IMR-90 (cell line): ENCODE measurements around the gene IFFO2. TPM values are rescaled to one million over a fixed set of nuclear protein-coding genes. Genes with fewer than 3 reads are reported as not detected.
A peak's percentile ranks its signal among the peaks of the same experiment; 100 is the strongest.

Source experiments
- ATAC-seq: fragments of 200-7000 bp; cut with Tn5 transposase; 2 replicates; pipeline ENCODE4 v1.9.1; 2020; ENCODE audit warnings: low read depth, mild to moderate bottlenecking, moderate library complexity
- BruUV-seq: library from RNA; stranded (reverse); fragments of 400-500 nt; replicated peaks from 2 replicates; lab custom pipeline; 2021; lab: Mats Ljungman, UMichigan
- CTCF ChIA-PET: fragments of 300-600 bp; formaldehyde crosslinking; extraction: SDS; loops from one replicate; lab custom pipeline; 2021; ENCODE audit warnings: antibody characterized with exemption; lab: Yijun Ruan, JAX
- POLR2A ChIA-PET: fragments of 300-600 bp; sonication (Branson Sonifier 250); formaldehyde crosslinking; loops from one replicate; lab custom pipeline; 2022; ENCODE audit warnings: antibody characterized with exemption; ENCODE audit not compliant: unreplicated experiment; lab: Charles Lee
- DNase-seq: peaks from one replicate; pipeline ENCODE4 v3.0.0; 2013
- H2AFZ ChIP-seq: replicated peaks from 2 replicates; pipeline ENCODE3; 2013; ENCODE audit warnings: low read length, mild to moderate bottlenecking; ENCODE audit not compliant: poor library complexity
- H2AK5ac ChIP-seq: 2 replicates; pipeline ENCODE4 v1.6.1; 2013; ENCODE audit warnings: low read depth, low read length, inconsistent platforms
- H2AK9ac ChIP-seq: replicated peaks from 2 replicates; pipeline ENCODE3; 2013; ENCODE audit warnings: mild to moderate bottlenecking, low read depth, low read length, moderate library complexity; ENCODE audit not compliant: poor library complexity
- H2BK120ac ChIP-seq: 2 replicates; pipeline ENCODE4 v1.6.1; 2013; ENCODE audit warnings: low read depth, low read length, inconsistent platforms
- H2BK15ac ChIP-seq: 3 replicates; pipeline ENCODE4 v1.6.1; 2013; ENCODE audit warnings: low read depth, low read length, inconsistent platforms
- H2BK20ac ChIP-seq: 2 replicates; pipeline ENCODE4 v1.6.1; 2013; ENCODE audit warnings: low read depth, mild to moderate bottlenecking, inconsistent platforms, low read length, moderate library complexity
- H2BK5ac ChIP-seq: 2 replicates; pipeline ENCODE4 v1.6.1; 2013; ENCODE audit warnings: mild to moderate bottlenecking, low read depth, low read length, inconsistent platforms; ENCODE audit not compliant: poor library complexity, severe bottlenecking
- H3K14ac ChIP-seq: replicated peaks from 2 replicates; pipeline ENCODE4 v1.6.1; 2013; ENCODE audit warnings: low read depth, low read length, inconsistent platforms
- H3K18ac ChIP-seq: 2 replicates; pipeline ENCODE4 v1.6.1; 2013; ENCODE audit warnings: low read depth, low read length, control low read depth
- H3K23ac ChIP-seq: 2 replicates; pipeline ENCODE4 v1.6.1; 2013; ENCODE audit warnings: low read depth, low read length, inconsistent platforms
- H3K27ac ChIP-seq: 2 replicates; pipeline ENCODE4 v1.5.1; 2013; ENCODE audit warnings: mild to moderate bottlenecking, control low read depth, low read length; ENCODE audit not compliant: insufficient read depth
- H3K27me3 ChIP-seq: 2 replicates; pipeline ENCODE4 v1.6.1; 2013; ENCODE audit warnings: low read length; ENCODE audit not compliant: control insufficient read depth, insufficient read depth
- H3K36me3 ChIP-seq: 2 replicates; pipeline ENCODE4 v1.6.1; 2013; ENCODE audit warnings: low read length, mixed read lengths; ENCODE audit not compliant: control insufficient read depth, insufficient read depth
- H3K4ac ChIP-seq: 2 replicates; pipeline ENCODE4 v1.6.1; 2013; ENCODE audit warnings: low read depth, low read length, inconsistent platforms
- H3K4me1 ChIP-seq: 2 replicates; pipeline ENCODE4 v1.6.1; 2013; ENCODE audit warnings: low read length, mixed read lengths; ENCODE audit not compliant: control insufficient read depth, insufficient read depth
- H3K4me2 ChIP-seq: 2 replicates; pipeline ENCODE4 v1.6.1; 2013; ENCODE audit warnings: low read depth, mild to moderate bottlenecking, control low read depth, low read length, moderate library complexity
- H3K4me3 ChIP-seq: 2 replicates; pipeline ENCODE4 v1.5.1; 2013; ENCODE audit warnings: low read depth, mild to moderate bottlenecking, control low read depth, low read length, moderate library complexity; ENCODE audit not compliant: insufficient read depth
- H3K56ac ChIP-seq: 2 replicates; pipeline ENCODE4 v1.6.1; 2013; ENCODE audit warnings: low read length, inconsistent platforms; ENCODE audit not compliant: insufficient read depth; ENCODE audit errors: extremely low read depth
- H3K79me1 ChIP-seq, 2 experiments: 2 replicates each; pipeline ENCODE4 v1.6.1; 2013; ENCODE audit warnings: low read length in 2 of 2, inconsistent platforms in 1 of 2, low read depth in 1 of 2
- H3K9ac ChIP-seq: 2 replicates; pipeline ENCODE4 v1.6.1; 2013; ENCODE audit warnings: low read depth, low read length, control low read depth
- H3K9me1 ChIP-seq: 2 replicates; pipeline ENCODE4 v1.6.1; 2013; ENCODE audit warnings: low read length, inconsistent platforms; ENCODE audit not compliant: insufficient read depth
- H3K9me3 ChIP-seq: 2 replicates; pipeline ENCODE4 v1.6.1; 2013; ENCODE audit warnings: low read length; ENCODE audit not compliant: control insufficient read depth, insufficient read depth
- H4K20me1 ChIP-seq: 2 replicates; pipeline ENCODE4 v1.6.1; 2013; ENCODE audit warnings: low read length, inconsistent platforms; ENCODE audit not compliant: insufficient read depth
- H4K5ac ChIP-seq: 2 replicates; pipeline ENCODE4 v1.6.1; 2013; ENCODE audit warnings: mild to moderate bottlenecking, low read depth, low read length, control low read depth
- H4K8ac ChIP-seq, 2 experiments: 2 replicates each; pipeline ENCODE4 v1.6.1; 2013; ENCODE audit warnings: low read depth in 2 of 2, low read length in 2 of 2, control low read depth in 1 of 2, inconsistent platforms in 1 of 2
- H4K91ac ChIP-seq: 2 replicates; pipeline ENCODE4 v1.6.1; 2013; ENCODE audit warnings: low read depth, low read length, inconsistent platforms; ENCODE audit not compliant: insufficient read depth
- CEBPB ChIP-seq: IDR thresholded peaks from 2 replicates; pipeline ENCODE4 v1.6.1; 2012; ENCODE audit warnings: low read depth, low read length, improper control_type of control experiment
- MAFK ChIP-seq: IDR thresholded peaks from 2 replicates; pipeline ENCODE4 v1.6.1; 2012; ENCODE audit warnings: low read depth, low read length, improper control_type of control experiment
- MXI1 ChIP-seq: IDR thresholded peaks from 2 replicates; pipeline ENCODE4 v1.6.1; 2012; ENCODE audit warnings: low read depth, mild to moderate bottlenecking, low read length, moderate library complexity, borderline replicate concordance
- NFE2L2 ChIP-seq: fragments of 150-350 bp; IDR thresholded peaks from 2 replicates; pipeline ENCODE4 v1.6.1; 2016; ENCODE audit warnings: low read depth, mild to moderate bottlenecking, low read length
- POLR2A ChIP-seq: IDR thresholded peaks from 2 replicates; pipeline ENCODE4 v1.6.1; 2012; ENCODE audit warnings: mild to moderate bottlenecking, low read depth, low read length
- RAD21 ChIP-seq: IDR thresholded peaks from 2 replicates; pipeline ENCODE4 v1.6.1; 2012; ENCODE audit warnings: low read length, improper control_type of control experiment
- RCOR1 ChIP-seq: IDR thresholded peaks from 2 replicates; pipeline ENCODE4 v1.6.1; 2012; ENCODE audit warnings: mild to moderate bottlenecking, low read length, improper control_type of control experiment; ENCODE audit not compliant: insufficient replicate concordance
- RFX5 ChIP-seq: IDR thresholded peaks from 2 replicates; pipeline ENCODE4 v1.8.0; 2012; ENCODE audit warnings: low read depth, mild to moderate bottlenecking, low read length, moderate library complexity
- WGBS, 2 experiments: methylation state at CpG; one replicate each; pipeline versions ENCODE4 v1.1.5 to v1.1.7; 2013; ENCODE audit warnings: missing lambda C conversion rate in 2 of 2; ENCODE audit not compliant: insufficient read length in 1 of 2; ENCODE audit errors: extremely low coverage in 2 of 2; 5-methylcytosine and 5-hydroxymethylcytosine counted together
- dilution Hi-C: fragments of 300-500 bp; cut with HindIII; formaldehyde crosslinking; loops from one replicate; pipeline ENCODE4 v1.14.3; 2018; ENCODE audit warnings: low sequenced_read_pairs; ENCODE audit not compliant: unreplicated experiment
- in situ Hi-C: fragments of 300-500 bp; cut with MboI; formaldehyde crosslinking; loops from 3 replicates; pipeline ENCODE4 v1.14.3; 2019; ENCODE audit warnings: low sequenced_read_pairs, inconsistent platforms, mixed read lengths
- intact Hi-C: fragments of 100-400 bp; cut with micrococcal nuclease; formaldehyde crosslinking; loops from 2 replicates; pipeline ENCODE4 v1.10.0; 2022
- polyA plus RNA-seq, 3 experiments: library from polyadenylated mRNA; depleted of rRNA; stranded (reverse); fragments of >200 nt; gene quantifications; 2 replicates each; pipeline ENCODE4 v1.2.3, GENCODE V29; 2012; ENCODE audit warnings: low replicate concordance in 1 of 3
- total RNA-seq: library from RNA; depleted of rRNA; stranded (reverse); fragments of >200 nt; gene quantifications from 2 replicates; pipeline ENCODE4 v1.2.3, GENCODE V29; 2012
- TF ChIP-seq, protein P1 (sequence below): fragments of 150-350 bp; IDR thresholded peaks from 2 replicates; pipeline ENCODE4 v1.6.1; 2016; ENCODE audit warnings: low read depth, mild to moderate bottlenecking, low read length, moderate library complexity, borderline replicate concordance
- TF ChIP-seq, protein P2 (sequence below): fragments of 150-350 bp; IDR thresholded peaks from 2 replicates; pipeline ENCODE4 v1.6.1; 2017; ENCODE audit warnings: mild to moderate bottlenecking, antibody characterized with exemption, low read length, low read depth
- TF ChIP-seq, protein P3 (sequence below): conservative IDR thresholded peaks from 2 replicates; pipeline ENCODE4 v1.5.1; 2012; ENCODE audit warnings: mild to moderate bottlenecking, low read depth, low read length, improper control_type of control experiment

IFFO2 gene
- total and polyA plus RNA-seq, 2 of the 4 experiments (the other 2 are of a cell fraction): 14.5 to 18.2 TPM

DNA sequence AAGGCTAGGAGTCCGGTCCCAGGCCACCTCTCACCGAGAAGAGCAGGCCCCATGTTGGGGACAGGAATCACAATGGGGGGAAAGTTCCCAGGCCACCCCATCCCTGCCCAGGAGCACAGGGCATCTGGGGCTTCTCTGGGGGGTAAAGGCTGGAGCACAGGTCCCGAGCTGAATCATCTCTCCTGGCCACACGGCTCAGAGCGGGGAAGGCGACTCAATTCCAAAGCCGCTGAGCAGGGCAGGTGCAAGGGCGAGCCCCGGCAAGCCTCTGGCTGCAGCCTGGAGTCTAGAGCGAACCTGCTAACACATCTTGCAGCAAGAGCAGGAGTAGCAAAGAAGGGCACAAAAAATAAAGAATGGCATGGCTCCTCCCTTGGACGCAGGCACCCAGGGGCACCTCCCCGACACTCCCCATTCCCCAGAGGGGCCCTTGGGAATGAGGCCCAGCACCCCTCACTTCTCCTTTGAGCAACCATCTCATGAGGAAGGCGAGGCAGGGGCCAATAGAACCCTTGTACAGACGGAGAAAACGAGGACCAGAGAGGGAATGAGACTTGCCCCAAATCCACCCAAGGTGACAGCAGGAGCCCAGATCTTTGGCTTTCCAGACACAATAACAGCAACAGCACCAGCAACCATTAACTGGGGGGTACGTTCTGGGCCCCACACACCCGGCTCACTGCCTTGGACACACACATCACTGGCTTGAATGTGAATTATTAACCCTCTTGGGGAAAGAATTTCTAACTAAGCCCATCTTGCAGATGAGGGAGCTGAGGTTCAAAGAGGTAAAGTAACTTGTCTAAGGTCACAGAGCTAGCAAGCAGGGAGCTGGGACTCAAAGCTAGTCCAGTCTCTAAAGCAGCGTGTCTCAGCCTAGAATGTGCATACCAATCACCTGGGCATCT, 33.4 kb downstream of the IFFO2 start:
- Histone ChIP-seq H4K20me1 (peaks cover 4% of the 10 kb centered on the region; the same call in 1 of the 2 replicates), H3K4me3 (no peak overlapping the region), H3K23ac (peak overlapping the region; percentile 77; the same call in 1 of the 2 replicates), H3K9me3 (no peaks in the 10 kb centered on the region), H3K36me3 (peaks cover 2% of the 10 kb centered on the region; the same call in 1 of the 2 replicates), H3K14ac (peak overlapping the region; percentile 77), H2BK120ac (peak overlapping the region; percentile 90), H3K27me3 (no peaks in the 10 kb centered on the region), H2AFZ (peak overlapping the region; percentile 66), H3K4me1 (peaks cover 46% of the 10 kb centered on the region), H3K9me1 (peaks cover 16% of the 10 kb centered on the region), H2AK5ac (peak overlapping the region; percentile 65), H4K8ac (peak overlapping the region; percentile 49 to 70; a peak in 2 of 4 replicates), H3K18ac (peak overlapping the region; percentile 40), H3K4me2 (peak overlapping the region; percentile 62; the same call in 1 of the 2 replicates), H3K27ac (peak overlapping the region; percentile 75), H2BK5ac (peak overlapping the region; percentile 75), H2BK15ac (peak overlapping the region; percentile 68; the same call in 2 of the 3 replicates), H2BK20ac (peak overlapping the region; percentile 75; the same call in 1 of the 2 replicates), H3K4ac (peak overlapping the region; percentile 93), H4K91ac (peak overlapping the region; percentile 69), H3K79me1 (peaks cover 27 to 83% of the 10 kb centered on the region in 2 experiments; a peak in 3 of 4 replicates), H2AK9ac (peak overlapping the region; percentile 81), H3K56ac (no peak overlapping the region), H4K5ac (peak overlapping the region; percentile 26), H3K9ac (peak overlapping the region; percentile 35; the same call in 1 of the 2 replicates)
- no peak for DNase-seq
- no peak for ATAC-seq
- WGBS, 2 experiments: 54% methylated on average over 7 of the region's 18 CpGs; no CpG with 5 or more reads in 1 of the 2 experiments
- ChIA-PET POLR2A (no interaction called here), CTCF (interaction anchor here (1.1 to 2.1 kb wide), 4 partner anchors 10 to 165 kb away, joined by 3 to 11 read pairs (median 7); no protein-coding TSS in a partner anchor)
- dilution Hi-C loops (no loop called here), in situ Hi-C loops (no loop called here), intact Hi-C loops (no loop called here)
- BruUV-seq: no TSS peak
- TF ChIP-seq NFE2L2: no peak
- TF ChIP-seq MAFK: no peak
- TF ChIP-seq, protein P1, sequence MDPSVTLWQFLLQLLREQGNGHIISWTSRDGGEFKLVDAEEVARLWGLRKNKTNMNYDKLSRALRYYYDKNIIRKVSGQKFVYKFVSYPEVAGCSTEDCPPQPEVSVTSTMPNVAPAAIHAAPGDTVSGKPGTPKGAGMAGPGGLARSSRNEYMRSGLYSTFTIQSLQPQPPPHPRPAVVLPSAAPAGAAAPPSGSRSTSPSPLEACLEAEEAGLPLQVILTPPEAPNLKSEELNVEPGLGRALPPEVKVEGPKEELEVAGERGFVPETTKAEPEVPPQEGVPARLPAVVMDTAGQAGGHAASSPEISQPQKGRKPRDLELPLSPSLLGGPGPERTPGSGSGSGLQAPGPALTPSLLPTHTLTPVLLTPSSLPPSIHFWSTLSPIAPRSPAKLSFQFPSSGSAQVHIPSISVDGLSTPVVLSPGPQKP: no peak
- TF ChIP-seq, protein P2, sequence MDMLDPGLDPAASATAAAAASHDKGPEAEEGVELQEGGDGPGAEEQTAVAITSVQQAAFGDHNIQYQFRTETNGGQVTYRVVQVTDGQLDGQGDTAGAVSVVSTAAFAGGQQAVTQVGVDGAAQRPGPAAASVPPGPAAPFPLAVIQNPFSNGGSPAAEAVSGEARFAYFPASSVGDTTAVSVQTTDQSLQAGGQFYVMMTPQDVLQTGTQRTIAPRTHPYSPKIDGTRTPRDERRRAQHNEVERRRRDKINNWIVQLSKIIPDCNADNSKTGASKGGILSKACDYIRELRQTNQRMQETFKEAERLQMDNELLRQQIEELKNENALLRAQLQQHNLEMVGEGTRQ: no peak
- TF ChIP-seq CEBPB: no peak
- TF ChIP-seq POLR2A: no peak
- TF ChIP-seq RCOR1: no peak
- no peak for TF ChIP-seq RFX5
- no peak for TF ChIP-seq RAD21
- TF ChIP-seq MXI1: no peak
- TF ChIP-seq, protein P3, sequence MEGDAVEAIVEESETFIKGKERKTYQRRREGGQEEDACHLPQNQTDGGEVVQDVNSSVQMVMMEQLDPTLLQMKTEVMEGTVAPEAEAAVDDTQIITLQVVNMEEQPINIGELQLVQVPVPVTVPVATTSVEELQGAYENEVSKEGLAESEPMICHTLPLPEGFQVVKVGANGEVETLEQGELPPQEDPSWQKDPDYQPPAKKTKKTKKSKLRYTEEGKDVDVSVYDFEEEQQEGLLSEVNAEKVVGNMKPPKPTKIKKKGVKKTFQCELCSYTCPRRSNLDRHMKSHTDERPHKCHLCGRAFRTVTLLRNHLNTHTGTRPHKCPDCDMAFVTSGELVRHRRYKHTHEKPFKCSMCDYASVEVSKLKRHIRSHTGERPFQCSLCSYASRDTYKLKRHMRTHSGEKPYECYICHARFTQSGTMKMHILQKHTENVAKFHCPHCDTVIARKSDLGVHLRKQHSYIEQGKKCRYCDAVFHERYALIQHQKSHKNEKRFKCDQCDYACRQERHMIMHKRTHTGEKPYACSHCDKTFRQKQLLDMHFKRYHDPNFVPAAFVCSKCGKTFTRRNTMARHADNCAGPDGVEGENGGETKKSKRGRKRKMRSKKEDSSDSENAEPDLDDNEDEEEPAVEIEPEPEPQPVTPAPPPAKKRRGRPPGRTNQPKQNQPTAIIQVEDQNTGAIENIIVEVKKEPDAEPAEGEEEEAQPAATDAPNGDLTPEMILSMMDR: no peak
